IMR-90 (cell line): Measurements from ENCODE around the gene LRRC40.

Experiments
- CTCF ChIP-seq: conservative IDR thresholded peaks from 2 replicates; pipeline ENCODE4 v1.5.1; 2012; ENCODE audit warnings: mild to moderate bottlenecking, low read depth, low read length, improper control_type of control experiment
- RFX5 ChIP-seq: IDR thresholded peaks from 2 replicates; pipeline ENCODE4 v1.8.0; 2012; ENCODE audit warnings: low read depth, mild to moderate bottlenecking, low read length, moderate library complexity
- USF2 ChIP-seq: fragments of 150-350 bp; IDR thresholded peaks from 2 replicates; pipeline ENCODE4 v1.6.1; 2017; ENCODE audit warnings: mild to moderate bottlenecking, antibody characterized with exemption, low read length, low read depth

- TF ChIP-seq CTCF (no peak), RFX5 (no peak), USF2 (no peak)
These were observed 42.4 kb upstream of the LRRC40 start for GRCh38 chr1:70247768-70248167.
